Stimulated activated naive CD8-positive, alpha-beta T cell treated with anti-CD3 and anti-CD28 coated beads, Interleukin-15, Interleukin-2, amounts not matched to agents 100 U/mL and 50 U/mL, for 24 hours (primary cell): Measurements from ENCODE around the gene SORCS2.

Source experiments
- ATAC-seq: fragments of 150-1000 bp; cut with Tn5 transposase; one replicate; pipeline ENCODE4 v1.10.0; 2021
- DNase-seq: peaks from one replicate; pipeline ENCODE4 v3.0.0; 2021

The SORCS2 gene

DNA sequence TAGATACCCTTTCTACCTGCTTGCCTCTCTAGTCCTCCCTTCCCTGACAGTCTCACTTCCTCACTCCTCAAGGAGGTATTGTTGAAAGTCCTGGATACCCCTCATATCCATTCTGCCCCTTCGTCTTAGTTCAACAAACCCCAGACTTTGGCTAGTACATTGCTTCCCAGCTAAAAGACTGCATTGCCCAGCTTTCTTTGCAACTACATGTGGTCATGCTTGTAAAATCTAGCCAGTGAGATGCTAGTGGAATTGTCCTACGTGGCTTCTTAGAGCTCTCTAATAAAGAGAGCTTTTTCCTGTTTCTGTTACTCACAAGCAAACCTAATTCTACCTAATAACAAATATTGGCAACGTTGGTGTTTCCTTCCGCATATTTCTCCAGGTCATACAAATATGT is 480.3 kb downstream of the SORCS2 start:
- DNase-seq, result no peak
- ATAC-seq, result no peak

DNA sequence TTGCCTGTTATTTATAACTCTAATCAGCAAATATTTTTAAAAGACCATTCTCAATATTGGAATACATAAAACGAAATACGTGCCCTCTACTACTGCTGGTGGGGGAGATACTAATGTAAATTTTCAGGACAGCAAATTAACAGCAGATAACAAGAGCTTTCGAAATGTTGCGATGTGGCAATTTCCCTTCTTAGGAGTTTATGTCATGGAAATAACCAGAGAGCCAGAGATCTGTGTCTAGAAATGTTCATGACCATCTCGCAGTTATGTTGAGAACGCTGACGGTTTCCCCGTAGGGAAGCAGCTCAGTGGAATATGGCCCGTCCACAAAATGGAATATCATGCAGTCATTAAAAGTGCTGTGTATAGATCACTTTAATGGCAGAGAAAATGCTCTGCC is 480.8 kb downstream of the SORCS2 start:
- no peak for ATAC-seq
- no peak for DNase-seq

DNA sequence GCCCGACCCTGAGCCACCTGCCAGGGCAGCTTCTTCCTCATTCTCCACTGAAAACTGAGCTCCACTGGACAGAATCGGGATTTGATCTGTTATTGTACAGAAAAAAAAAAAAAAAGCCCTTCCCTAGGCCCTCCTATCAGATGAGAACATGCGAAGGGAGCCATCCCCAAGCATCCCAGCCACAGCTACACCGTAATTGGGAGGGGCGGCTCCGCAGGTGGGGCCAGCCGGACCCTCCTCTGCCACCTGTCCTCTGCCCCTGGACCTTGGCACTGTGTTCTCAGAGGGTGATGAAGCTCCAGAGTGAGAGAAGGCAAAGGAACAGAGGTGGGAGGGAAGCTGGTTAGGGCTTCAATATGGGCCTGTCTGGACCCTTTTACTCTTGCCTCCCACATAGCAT is 482.4 kb downstream of the SORCS2 start:
- ATAC-seq (no peak), DNase-seq (no peak)

DNA sequence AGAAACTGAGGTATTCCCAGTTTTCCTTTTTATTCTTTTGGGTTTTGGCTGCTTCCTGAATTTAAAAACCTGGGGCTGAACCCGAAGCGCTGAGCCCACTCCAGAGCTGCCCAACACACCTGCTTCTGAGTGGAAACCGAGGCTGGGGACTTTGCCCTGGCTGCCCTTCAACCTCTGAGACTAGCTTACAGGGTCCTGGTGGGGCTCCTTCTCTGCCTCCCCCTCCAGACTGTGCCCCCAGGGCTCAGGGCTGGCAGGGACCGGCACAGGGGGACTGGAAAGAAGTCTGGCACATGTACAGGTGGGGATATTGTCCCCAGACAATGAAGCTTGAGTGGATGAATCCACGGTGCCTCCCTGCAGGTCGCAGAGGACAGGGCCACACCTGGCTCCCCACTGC is 482.8 kb downstream of the SORCS2 start:
- DNase-seq, result no peak
- no peak for ATAC-seq

DNA sequence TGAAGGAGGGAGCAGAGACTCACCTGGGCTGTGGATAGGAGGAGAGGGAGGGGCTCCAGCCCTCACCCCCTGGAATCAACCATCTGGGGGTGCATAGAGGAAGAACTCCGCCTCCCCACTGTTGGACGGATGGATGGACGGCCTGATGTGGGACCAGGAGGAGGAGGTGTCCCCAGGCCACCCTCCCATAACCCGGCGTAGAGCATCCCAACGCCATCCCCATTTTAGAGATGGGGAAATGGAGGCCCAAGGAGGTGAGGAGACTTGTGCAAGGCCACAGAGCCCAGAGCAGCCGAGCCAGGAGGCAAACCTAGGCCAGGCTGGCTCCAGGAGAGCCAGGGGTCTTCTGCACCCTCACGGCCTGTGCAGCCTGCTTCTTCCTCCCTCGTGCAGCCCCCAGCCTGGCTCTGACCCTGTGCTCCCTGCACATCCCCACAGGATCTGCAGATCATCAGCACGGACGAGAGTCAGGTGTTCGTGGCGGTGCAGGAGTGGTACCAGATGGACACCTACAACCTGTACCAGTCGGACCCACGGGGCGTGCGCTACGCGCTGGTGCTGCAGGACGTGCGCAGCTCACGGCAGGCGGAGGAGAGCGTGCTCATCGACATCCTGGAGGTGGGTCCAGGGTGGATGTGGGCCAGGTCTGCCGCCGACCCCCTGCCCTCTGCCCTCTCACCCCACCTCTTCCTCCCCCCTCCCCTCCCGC is 483.4 kb downstream of the SORCS2 start:
- ATAC-seq, result no peak
- no peak for DNase-seq

DNA sequence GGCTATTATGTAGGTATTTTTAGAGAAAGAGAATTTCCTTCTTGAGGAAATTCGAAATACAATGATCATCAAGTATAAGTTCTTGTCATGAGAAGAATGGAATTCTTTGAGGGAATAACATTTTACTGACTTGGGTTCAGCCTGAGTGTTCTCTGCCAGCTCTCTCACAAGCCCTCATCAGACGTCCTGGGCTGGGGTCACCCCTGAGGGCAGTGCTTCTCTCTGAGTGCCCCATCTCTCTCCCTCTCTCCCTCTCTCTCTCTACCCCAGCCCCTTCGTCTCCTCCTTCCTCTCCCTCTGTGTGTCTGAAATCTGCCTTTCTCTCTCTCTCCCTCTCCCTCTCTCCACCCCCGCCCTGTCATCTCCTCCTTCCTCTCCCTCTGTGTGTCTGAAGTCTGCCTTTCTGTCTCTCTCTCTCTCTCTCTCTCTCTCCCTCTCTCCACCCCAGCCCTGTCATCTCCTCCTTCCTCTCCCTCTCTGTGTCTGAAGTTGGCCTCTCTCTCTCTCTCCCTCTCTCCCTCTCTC is 484.1 kb downstream of the SORCS2 start:
- no peak for DNase-seq
- no peak for ATAC-seq

DNA sequence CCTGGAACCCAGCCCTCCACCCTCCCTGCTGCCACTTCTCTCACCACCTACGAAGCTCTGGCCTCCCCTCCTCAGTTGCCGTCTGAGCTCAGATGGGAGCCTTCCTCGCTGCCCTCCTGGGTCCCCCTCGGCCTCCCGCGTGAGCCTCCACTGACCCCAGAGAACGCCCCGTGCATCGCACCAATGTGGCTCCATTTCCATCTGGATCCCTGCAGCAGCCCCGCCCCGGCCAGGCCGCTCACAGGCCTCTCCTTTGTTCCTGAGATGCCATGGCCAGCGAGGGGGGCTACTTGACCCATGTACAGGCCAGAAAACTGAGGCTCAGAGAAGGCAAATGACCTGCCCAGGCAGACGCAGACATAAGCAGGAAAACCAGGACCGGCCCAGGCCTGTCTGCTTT is 484.7 kb downstream of the SORCS2 start:
- no peak for DNase-seq
- ATAC-seq, result no peak

DNA sequence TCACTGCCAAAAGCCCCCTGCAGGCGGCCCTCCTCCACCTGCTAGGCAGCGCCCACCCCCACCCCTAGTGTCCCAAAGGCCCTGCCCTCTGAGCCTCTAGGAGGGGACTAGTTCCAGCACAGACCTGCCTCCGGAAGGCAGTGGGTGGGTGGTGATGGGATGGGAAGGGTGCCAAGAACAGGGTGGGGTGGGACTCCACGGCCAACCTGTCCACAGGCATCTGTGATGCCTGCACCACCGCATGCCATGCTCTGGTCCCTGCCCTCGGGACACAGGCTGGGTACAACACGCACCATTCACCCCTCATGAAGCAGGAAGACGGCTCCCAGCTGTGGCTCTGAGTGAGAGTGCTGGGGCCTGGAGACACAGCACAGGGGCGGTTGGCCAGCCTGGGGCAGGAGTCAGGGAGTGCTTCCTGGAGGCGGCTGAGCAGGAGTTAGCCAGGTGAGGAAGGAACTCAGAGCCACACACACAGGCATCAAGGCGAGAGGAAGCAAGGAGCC is 485.5 kb downstream of the SORCS2 start:
- ATAC-seq (no peak), DNase-seq (no peak)

DNA sequence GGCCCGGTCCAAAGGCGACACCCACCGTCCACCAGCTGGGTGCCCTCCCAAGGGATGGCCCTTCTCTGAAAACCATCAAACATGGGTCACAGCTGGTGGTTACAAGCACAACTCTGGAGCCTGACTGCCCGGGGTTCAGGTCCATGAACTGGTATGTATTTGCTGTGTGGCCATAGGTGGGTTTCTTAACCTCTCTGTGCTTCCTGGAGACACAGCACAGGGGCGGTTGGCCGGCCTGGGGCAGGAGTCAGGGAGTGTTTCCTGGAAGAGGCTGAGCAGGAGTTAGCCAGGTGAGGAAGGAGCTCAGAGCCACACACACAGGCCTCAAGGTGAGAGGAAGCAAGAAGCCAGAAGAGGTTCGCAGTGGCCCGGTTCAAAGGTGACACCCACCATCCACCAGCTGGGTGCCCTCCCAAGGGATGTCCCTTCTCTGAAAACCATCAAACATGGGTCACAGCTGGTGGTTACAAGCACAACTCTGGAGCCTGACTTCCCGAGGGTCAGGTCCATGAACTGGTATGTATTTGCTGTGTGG is 486.0 kb downstream of the SORCS2 start:
- ATAC-seq (no peak), DNase-seq (no peak)

DNA sequence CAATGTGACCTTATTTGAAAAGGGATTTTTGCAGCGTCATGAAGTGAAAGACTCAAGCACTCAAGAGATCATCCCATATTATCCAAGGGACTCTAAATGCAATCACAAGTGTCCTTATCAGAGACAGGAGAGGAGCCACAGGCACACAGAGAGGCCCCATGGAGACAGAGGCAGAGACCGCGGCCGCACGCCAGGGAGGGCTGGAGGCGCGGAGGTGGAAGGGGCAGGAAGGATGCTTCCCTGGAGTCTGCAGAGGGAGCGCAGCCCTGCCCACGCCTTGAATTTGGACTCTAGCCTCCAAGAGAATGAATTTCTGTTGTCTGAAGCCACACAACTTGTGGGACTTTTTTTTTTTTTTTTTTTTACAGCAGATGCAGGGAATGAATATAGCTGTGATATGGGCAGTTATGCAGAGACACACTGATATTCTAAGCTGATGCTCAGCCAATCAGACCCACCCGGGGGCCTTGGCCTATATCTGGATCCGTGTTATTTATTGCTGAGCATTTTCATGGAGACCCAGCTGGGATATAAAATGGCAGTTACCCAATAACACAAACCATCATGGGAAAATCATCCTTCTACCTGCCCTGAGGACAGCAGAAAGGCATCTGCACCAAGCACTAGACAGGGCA is 487.2 kb downstream of the SORCS2 start:
- no peak for DNase-seq

DNA sequence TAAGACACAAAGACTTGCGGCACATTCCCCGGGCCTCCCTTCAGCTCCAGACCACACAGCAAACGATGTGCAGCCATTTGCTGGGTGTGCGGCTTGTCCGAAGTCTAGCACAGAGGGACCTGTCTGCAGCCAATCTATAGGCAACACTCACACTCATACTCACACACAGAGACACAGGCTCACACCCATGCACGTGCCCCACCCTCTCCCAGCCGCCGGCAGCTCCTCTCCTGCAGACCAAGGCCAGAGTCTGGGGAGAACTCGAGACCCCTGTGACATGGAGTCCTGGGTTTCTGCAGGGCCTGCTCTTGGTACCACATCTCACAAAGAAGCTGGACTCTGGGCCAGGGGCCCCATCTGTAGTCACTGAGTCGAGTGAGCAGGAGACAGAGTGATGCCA is 487.8 kb downstream of the SORCS2 start:
- ATAC-seq (no peak), DNase-seq (no peak)

More for the DNA sequence above, 487.2 kb downstream of the SORCS2 start:
- ATAC-seq, result no peak

DNA sequence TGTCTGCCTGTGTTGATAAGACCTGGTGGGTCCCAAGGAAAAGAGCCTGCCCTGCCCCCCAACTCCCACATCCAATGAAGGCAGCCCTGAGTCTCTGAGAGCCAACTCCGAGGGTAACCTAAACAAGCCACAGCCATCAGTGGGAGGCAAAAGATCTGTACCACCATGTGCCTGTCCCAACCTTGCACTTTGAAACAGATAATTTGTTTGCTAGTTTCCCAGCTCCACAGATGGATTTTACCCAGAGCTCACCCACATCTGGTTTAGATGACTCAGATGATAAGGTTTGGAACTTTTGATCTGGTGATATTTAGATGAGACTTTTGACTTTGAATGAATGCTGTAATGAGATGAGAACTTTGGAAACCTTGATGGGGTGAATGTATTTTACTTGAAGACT is 488.4 kb downstream of the SORCS2 start:
- DNase-seq (no peak), ATAC-seq (no peak)

DNA sequence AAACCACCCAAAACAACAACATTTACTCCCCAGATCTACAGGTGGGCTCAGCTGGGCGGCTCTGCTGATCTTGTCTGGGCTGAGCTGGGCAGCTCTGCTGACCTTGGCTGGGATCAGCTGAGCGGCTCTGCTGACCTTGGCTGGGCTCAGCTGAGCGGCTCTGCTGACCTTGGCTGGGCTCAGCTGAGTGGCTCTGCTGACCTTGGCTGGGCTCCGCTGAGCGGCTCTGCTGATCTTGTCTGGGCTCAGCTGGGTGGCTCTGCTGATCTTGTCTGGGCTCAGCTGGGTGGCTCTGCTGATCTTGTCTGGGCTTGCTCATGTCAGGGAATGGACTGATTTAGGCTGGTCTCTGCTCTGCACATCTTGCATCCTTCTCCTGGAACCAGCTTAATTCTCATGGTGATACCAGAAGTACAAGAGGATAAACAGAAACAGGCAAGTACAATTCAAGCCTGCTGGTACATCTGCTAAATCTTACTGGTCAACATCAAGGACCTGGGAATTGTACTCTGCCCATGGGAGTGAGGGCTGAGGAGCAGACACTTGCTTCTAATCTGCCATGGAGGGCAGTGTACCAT is 490.9 kb downstream of the SORCS2 start:
- ATAC-seq (no peak), DNase-seq (no peak)

DNA sequence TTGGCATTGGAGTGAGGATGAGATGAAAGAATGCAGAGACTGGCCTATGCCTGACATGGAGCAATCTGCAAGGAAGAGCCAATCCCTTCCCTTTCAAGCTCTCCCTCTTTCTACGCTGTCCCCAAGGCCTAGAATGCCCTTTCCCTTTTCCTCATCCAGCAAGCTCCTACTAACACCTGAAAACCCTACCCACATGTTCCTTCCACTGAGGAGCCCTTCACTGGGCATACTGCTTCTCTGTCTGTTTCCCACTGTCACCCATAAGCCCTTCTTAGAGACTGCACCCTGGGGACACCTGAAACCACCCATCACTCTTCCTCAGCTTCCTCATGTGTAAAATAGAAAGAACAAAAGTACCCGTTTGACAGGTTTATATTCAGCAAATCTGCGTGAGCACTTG is 492.0 kb downstream of the SORCS2 start:
- DNase-seq (no peak), ATAC-seq (no peak)

DNA sequence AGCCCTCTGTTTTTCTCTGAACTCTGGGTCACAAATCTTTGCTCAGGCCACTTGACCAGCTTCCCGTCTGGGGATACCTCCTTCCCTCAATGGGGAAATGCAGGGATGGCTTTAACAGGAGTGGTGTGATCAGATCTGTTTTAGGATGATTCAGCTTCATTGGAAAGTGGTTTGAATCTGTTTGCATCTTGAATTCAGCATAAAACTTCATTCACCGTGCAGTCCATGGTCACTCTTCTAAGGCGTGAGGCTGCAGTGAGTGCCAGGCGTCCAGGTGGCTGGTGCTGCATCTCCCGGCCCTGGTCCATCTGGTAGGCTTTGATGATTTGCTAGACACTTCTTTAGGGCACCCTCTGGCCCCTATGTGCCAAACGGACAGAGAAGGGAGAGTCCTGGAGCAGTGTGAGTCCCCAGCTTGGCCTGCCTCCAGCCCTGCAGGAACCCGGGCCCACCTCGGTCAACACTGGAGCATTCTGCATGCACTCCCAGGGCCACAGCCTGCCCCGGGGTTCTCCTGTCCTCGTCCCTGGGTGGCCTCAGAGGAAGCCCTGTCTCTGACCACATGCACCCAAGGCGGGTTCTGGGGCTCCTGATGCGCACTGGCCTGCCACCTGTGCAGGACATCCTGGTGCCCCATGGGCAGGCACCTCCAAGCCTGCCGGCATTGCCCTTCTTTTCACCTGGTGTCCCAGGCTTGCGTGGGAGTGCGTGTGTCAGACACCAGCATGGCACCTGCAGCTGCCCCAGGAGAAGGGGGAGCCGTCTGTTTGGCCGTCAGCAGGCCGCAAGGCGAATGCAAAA is 493.9 kb downstream of the SORCS2 start:
- ATAC-seq (no peak), DNase-seq (no peak)

DNA sequence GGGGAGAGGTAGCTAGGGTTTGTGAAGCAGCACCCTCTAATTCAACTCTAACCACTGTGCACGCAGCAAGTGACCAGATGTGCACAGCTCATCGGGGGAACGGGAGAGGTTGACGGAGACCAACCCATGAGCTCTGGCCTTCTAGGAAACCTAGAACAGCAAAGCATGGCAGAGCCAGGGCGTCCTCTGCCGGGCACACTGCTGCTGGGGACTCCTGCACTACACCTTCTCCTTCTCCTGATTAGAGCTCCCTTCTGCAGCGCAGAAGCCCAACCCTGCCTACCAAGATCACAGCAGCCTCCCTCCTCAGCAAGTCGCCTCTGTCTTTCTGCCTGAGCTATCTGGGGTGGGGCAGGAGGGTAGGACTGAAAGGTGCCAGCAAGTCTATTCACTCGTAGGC is 494.7 kb downstream of the SORCS2 start:
- ATAC-seq (no peak), DNase-seq (no peak)

DNA sequence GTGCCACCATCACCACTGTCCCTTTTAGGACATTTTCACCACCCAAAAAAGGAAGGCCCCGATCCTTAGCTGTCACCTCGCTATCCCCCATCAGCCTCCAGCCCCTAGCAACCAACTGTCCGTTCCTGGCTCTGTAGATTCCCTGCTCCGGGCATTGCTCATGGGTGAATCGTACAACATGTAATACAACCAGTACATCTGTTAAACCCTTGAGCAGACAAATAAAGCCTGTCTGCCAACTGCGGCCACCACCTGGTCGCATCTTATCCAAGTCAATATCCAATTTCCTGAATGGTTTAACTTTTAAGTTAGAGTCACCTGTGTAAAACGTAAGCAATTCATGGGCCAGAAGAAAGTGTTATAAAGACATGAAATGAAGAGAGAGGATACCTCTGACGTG is 495.5 kb downstream of the SORCS2 start:
- DNase-seq (no peak), ATAC-seq (no peak)

DNA sequence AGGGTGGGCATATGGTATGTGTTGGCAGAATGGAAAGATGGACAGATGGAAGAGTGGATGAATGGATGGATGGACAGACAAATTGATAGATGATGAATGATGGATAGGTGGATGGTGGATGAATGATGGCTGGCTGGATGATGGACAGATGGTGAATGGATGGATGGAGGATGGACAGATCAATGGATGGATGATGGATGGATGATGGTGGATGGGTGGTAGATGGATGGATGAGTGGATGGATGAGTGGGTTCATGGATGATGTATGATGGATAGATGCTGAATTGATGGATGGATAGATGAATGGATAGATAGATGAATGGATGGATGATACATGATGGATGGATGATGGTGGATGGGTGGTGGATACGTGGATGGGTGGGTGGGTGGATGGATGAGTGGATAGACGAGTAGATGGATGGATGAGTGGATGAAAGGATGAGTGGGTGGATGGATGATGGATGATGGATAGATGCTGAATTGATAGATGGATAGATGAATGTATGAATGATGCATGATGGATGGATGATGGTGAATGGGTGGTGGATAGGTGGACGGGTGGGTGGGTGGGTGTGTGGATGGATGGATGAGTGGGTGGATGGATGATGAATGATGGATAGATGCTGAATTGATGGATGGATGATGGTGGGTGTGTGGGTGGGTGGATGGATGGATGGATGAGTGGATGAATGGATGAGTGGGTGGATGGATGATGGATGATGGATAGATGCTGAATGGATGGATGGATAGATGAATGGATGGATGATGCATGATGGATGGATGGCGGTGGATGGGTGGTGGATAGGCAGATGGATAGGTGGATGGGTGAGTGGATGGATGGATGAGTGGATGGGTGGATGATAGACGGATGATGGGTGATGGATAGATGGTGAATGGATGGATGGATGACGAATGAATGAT is 497.7 kb downstream of the SORCS2 start:
- DNase-seq (no peak), ATAC-seq (no peak)

DNA sequence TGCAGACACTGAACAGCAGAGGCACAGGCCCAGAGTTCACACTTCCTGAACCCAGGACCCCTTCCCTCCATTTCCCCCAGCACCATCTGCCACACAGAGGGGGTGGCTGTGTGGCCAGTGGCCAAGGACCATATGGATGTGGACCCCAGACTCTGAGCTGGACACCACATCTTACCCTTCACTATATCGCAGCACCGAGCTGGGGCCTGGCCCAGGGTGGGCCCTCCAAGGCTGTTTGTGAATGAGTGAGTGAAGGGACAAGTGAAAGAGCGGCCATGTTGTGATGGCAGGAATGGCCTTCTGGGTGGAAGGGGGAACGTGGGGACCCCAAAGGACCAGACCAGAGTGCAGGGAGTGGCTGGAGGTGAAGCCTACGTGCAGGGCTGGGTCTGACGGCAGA is 498.7 kb downstream of the SORCS2 start:
- ATAC-seq, result no peak

DNA sequence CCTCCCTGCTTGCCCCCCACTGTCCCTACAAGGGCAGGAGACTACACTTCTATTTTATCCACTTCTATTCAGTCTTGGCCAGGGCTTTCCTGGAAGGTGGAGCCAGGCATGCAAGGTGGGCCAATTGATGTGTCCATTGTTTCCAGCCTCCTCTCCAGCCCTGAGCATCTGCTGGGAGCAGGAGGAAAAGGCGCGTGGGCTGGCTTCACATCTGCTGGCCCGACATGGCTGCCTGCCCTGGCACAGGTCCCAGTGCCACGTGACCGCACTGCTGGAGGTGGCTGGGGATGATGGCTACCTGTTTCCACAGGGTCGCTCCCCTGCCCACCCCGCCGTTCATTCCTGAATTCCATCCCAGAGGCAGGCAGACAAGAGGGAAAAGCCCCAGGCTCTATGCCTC is 499.6 kb downstream of the SORCS2 start:
- DNase-seq (no peak), ATAC-seq (no peak)

More for the DNA sequence above, 498.7 kb downstream of the SORCS2 start:
- no peak for DNase-seq
